WERI-Rb-1 (cell line): ENCODE data around the gene POLD2.

Experiments used
- DNase-seq: peaks from one replicate; pipeline ENCODE4 v3.0.0-alpha.2; 2020
- H3K27ac ChIP-seq: fragments of 250-450 bp; sonication (Bioruptor Pico); 2 replicates; pipeline ENCODE4 v1.5.1; 2020; ENCODE audit warnings: mild to moderate bottlenecking, moderate library complexity
- H3K27me3 ChIP-seq: fragments of 250-450 bp; sonication (Bioruptor Pico); 2 replicates; pipeline ENCODE4 v1.5.1; 2021; ENCODE audit warnings: mild to moderate bottlenecking, low read depth, moderate library complexity; ENCODE audit not compliant: insufficient read depth, severe bottlenecking
- H3K36me3 ChIP-seq: fragments of 250-450 bp; sonication (Bioruptor Pico); 2 replicates; pipeline ENCODE4 v1.5.1; 2020; ENCODE audit warnings: mild to moderate bottlenecking, moderate library complexity
- H3K4me3 ChIP-seq: 2 replicates; pipeline ENCODE4 v1.5.1; 2011; ENCODE audit warnings: low read depth, mild to moderate bottlenecking, control low read depth, low read length
- H3K9me3 ChIP-seq: fragments of 250-450 bp; sonication (Bioruptor Pico); 2 replicates; pipeline ENCODE4 v1.5.1; 2021; ENCODE audit warnings: mild to moderate bottlenecking, moderate library complexity; ENCODE audit not compliant: severe bottlenecking
- CTCF ChIP-seq: IDR thresholded peaks from 2 replicates; pipeline ENCODE4 v1.5.1; 2011; ENCODE audit warnings: low read depth, mild to moderate bottlenecking, control low read depth, inconsistent platforms, low read length

Gene POLD2

GRCh38 chr7:44134943-44135628 lies 11.7 kb upstream of the POLD2 start:
- no peaks in the 10 kb centered on the region for H3K9me3 ChIP-seq
- TF ChIP-seq CTCF = no peak
- peak overlapping the region; percentile 43; the same call in 1 of the 2 replicates for H3K27ac ChIP-seq
- H3K4me3 ChIP-seq = no peak overlapping the region
- H3K36me3 ChIP-seq = no peaks in the 10 kb centered on the region
- no peaks in the 10 kb centered on the region for H3K27me3 ChIP-seq
- DNase-seq = no peak

- H3K27ac ChIP-seq = no peak overlapping the region
- no peak overlapping the region for H3K4me3 ChIP-seq
- no peak for TF ChIP-seq CTCF
- no peaks in the 10 kb centered on the region for H3K27me3 ChIP-seq
- no peak for DNase-seq
- H3K9me3 ChIP-seq = no peaks in the 10 kb centered on the region
- H3K36me3 ChIP-seq = no peaks in the 10 kb centered on the region
Observed at GRCh38 chr7:44133295-44133694, 9.9 kb upstream of the POLD2 start.

GRCh38 chr7:44132039-44132438 lies 8.7 kb upstream of the POLD2 start:
- no peak for TF ChIP-seq CTCF
- DNase-seq = no peak
- Histone ChIP-seq H3K27me3 (no peaks in the 10 kb centered on the region), H3K4me3 (no peak overlapping the region), H3K9me3 (no peaks in the 10 kb centered on the region), H3K27ac (no peak overlapping the region; the same call in 1 of the 2 replicates), H3K36me3 (no peaks in the 10 kb centered on the region)

GRCh38 chr7:44131173-44132029 lies 8.1 kb upstream of the POLD2 start:
- Histone ChIP-seq H3K36me3 (no peaks in the 10 kb centered on the region), H3K27me3 (no peaks in the 10 kb centered on the region), H3K27ac (no peak overlapping the region; the same call in 1 of the 2 replicates), H3K4me3 (no peak overlapping the region), H3K9me3 (no peaks in the 10 kb centered on the region)
- peak; percentile 79 for DNase-seq
- TF ChIP-seq CTCF = peak; percentile 94

- Histone ChIP-seq H3K36me3 (no peaks in the 10 kb centered on the region), H3K27ac (no peak overlapping the region), H3K9me3 (no peaks in the 10 kb centered on the region), H3K4me3 (no peak overlapping the region), H3K27me3 (no peaks in the 10 kb centered on the region)
- DNase-seq = no peak
- no peak for TF ChIP-seq CTCF
Observed at GRCh38 chr7:44128721-44129582, 5.6 kb upstream of the POLD2 start.
